Astrocyte of the spinal cord (primary cell): ENCODE data around the gene FOXN1.

ENCODE experiments used
- DNase-seq: peaks from one replicate; pipeline ENCODE4 v3.0.0; 2011; ENCODE audit warnings: low read depth, low spot score
- H3K4me3 ChIP-seq: 2 replicates; pipeline ENCODE4 v1.5.1; 2011; ENCODE audit warnings: low read depth, mild to moderate bottlenecking, low read length, moderate library complexity
- in situ Hi-C: cut with HindIII; loops from 2 replicates; pipeline ENCODE4 v1.10.0; 2017; ENCODE audit warnings: low sequenced_read_pairs
- TF ChIP-seq, protein P1 (sequence below): IDR thresholded peaks from 2 replicates; pipeline ENCODE4 v1.5.1; 2012; ENCODE audit warnings: low read depth, mild to moderate bottlenecking, low read length, inconsistent platforms

FOXN1 gene

GRCh38 chr17:28508211-28508724 is 2.1 kb downstream of the FOXN1 start:
- DNase-seq = no peak
- no peak overlapping the region for H3K4me3 ChIP-seq
- in situ Hi-C loops = no loop called here
- TF ChIP-seq, protein P1, sequence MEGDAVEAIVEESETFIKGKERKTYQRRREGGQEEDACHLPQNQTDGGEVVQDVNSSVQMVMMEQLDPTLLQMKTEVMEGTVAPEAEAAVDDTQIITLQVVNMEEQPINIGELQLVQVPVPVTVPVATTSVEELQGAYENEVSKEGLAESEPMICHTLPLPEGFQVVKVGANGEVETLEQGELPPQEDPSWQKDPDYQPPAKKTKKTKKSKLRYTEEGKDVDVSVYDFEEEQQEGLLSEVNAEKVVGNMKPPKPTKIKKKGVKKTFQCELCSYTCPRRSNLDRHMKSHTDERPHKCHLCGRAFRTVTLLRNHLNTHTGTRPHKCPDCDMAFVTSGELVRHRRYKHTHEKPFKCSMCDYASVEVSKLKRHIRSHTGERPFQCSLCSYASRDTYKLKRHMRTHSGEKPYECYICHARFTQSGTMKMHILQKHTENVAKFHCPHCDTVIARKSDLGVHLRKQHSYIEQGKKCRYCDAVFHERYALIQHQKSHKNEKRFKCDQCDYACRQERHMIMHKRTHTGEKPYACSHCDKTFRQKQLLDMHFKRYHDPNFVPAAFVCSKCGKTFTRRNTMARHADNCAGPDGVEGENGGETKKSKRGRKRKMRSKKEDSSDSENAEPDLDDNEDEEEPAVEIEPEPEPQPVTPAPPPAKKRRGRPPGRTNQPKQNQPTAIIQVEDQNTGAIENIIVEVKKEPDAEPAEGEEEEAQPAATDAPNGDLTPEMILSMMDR = no peak

DNA sequence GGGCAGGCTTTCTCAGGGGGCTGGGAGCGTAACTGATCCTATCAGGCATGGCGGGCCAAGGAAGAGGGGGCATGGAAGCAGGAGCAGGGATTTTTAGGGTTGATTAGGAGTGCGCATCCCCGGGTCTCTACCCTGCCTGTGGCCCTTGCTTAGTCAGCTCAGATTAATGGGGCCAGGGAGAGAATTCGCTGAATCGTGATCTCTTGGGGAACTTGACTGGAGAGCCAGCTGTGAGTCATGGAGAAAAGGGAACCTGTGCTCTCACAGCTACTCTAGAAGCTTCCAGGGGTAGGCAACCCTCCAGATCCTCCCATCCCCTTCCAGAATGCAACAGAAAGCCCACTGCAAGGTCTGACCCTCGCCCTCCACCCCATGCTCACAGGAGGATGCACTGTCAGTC is 3.6 kb downstream of the FOXN1 start:
- in situ Hi-C loops = no loop called here
- H3K4me3 ChIP-seq = no peak overlapping the region
- TF ChIP-seq, protein P1 = no peak
- no peak for DNase-seq

- in situ Hi-C loops = no loop called here
- no peak overlapping the region for H3K4me3 ChIP-seq
- no peak for DNase-seq
- TF ChIP-seq, protein P1 = no peak
Observed at GRCh38 chr17:28511858-28512461, 5.8 kb downstream of the FOXN1 start.

GRCh38 chr17:28513476-28513875 is 7.3 kb downstream of the FOXN1 start:
- in situ Hi-C loops = no loop called here
- no peak for DNase-seq
- no peak overlapping the region for H3K4me3 ChIP-seq
- TF ChIP-seq, protein P1 = no peak

DNA sequence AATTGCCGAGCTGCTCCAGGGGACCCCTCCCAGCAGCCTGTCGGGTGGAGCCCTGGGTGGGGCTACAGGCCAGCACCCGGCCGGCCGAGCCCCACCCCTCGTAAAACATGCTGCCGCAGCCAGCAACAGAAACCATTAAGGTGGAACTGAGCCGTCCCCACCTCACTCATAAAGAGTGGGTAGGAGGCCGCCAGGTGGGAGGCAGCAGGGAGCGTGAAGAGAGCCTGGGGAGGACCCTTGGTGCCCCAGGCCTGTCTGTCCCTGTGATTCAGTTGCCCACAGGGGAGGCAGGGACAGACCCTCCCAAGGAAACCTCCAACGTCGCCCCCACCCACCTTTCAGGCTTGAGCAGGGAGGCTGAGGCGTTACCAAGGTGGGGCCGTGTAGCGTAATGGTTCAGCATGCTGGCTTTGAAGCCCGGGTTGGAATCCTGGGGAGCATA is 8.4 kb downstream of the FOXN1 start:
- no peak for DNase-seq
- TF ChIP-seq, protein P1 = no peak
- no peak overlapping the region for H3K4me3 ChIP-seq
- in situ Hi-C loops = no loop called here

DNA sequence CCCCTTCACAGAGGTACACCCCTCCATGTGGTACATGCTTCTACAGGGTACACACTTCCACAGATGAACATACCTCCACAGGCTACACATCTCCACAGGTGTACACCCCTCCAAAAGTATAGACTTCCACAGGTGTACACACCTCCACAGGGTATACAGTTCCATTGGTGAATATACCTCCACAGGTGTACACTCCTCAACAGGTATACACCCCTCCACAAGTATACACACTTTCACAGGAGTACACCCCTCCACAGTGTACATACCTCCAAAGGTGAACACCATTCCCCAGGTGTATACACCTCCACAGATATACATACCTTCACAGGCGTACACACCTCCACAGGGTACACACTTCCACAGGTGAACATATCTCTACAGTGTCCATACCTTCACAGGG is 9.4 kb downstream of the FOXN1 start:
- in situ Hi-C loops = no loop called here
- DNase-seq = no peak
- TF ChIP-seq, protein P1 = no peak
- no peak overlapping the region for H3K4me3 ChIP-seq
